SK-N-SH (cell line): ENCODE results near the gene ACSS1. TPM values are rescaled to one million over a fixed set of nuclear protein-coding genes. Genes with fewer than 3 reads are reported as not detected.

Source experiments
- CTCF ChIA-PET: fragments of 300-600, 350-600 bp; formaldehyde crosslinking; extraction: SDS; loops from one replicate; lab custom pipeline; 2021; lab: Yijun Ruan, JAX
- POLR2A ChIA-PET: fragments of 350-600 bp; sonication (Branson Sonifier 250); formaldehyde crosslinking; extraction: SDS; loops from one replicate; lab custom pipeline; 2020; ENCODE audit warnings: antibody characterized with exemption, inconsistent platforms; lab: Yijun Ruan, JAX
- DNase-seq: peaks from one replicate; pipeline ENCODE4 v3.0.0; 2012
- H2AFZ ChIP-seq: fragments of 200-600 bp; sonication (generic); 2 replicates; pipeline ENCODE4 v1.8.1; 2016; ENCODE audit warnings: antibody characterized with exemption, mild to moderate bottlenecking, low read depth
- H3F3A ChIP-seq: fragments of 200-600 bp; sonication (generic); replicated peaks from 2 replicates; pipeline ENCODE3; 2016; ENCODE audit warnings: antibody characterized with exemption, mild to moderate bottlenecking; ENCODE audit not compliant: insufficient read depth
- H3K27ac ChIP-seq, 2 experiments: fragments of 200-500 bp in 1 of 2; fragments of 200-600 bp in 1 of 2; sonication (Bioruptor generic) in 1 of 2; sonication (generic), shearing (Covaris generic) in 1 of 2; 2 replicates each; pipeline versions ENCODE4 v1.5.1 to v1.6.1; 2014 to 2016; ENCODE audit warnings: low read depth in 2 of 2, inconsistent platforms in 1 of 2, low read length in 1 of 2, mild to moderate bottlenecking in 1 of 2, mixed read lengths in 1 of 2
- H3K27me3 ChIP-seq: fragments of 200-600 bp; sonication (generic), shearing (Covaris generic); 2 replicates; pipeline ENCODE4 v1.6.1; 2016; ENCODE audit warnings: mixed run types; ENCODE audit not compliant: insufficient read depth
- H3K36me3 ChIP-seq, 2 experiments: fragments of 200-500 bp in 1 of 2; fragments of 200-600 bp in 1 of 2; sonication (Bioruptor generic) in 1 of 2; sonication (generic) in 1 of 2; replicated peaks in 1 of 2; 2 replicates each; pipeline versions ENCODE3 to v1.5.1; 2014 to 2016; ENCODE audit warnings: low read length in 1 of 2, mild to moderate bottlenecking in 1 of 2; ENCODE audit not compliant: insufficient read depth in 2 of 2, control insufficient read depth in 1 of 2
- H3K4me1 ChIP-seq, 2 experiments: fragments of 200-500 bp in 1 of 2; fragments of 200-600 bp in 1 of 2; sonication (Bioruptor generic) in 1 of 2; sonication (generic), shearing (Covaris generic) in 1 of 2; 2 replicates each; pipeline versions ENCODE4 v1.5.1 to v1.6.1; 2014 to 2016; ENCODE audit warnings: low read depth in 1 of 2, low read length in 1 of 2, mixed run types in 1 of 2; ENCODE audit not compliant: insufficient read depth in 2 of 2, control insufficient read depth in 1 of 2
- H3K4me2 ChIP-seq: fragments of 200-600 bp; sonication (generic), shearing (Covaris generic); 2 replicates; pipeline ENCODE4 v1.6.1; 2017; ENCODE audit warnings: mixed run types
- H3K4me3 ChIP-seq, 2 experiments: fragments of 200-500 bp in 1 of 2; fragments of 200-600 bp in 1 of 2; sonication (Bioruptor generic) in 1 of 2; sonication (generic), shearing (Covaris generic) in 1 of 2; 2 replicates each; pipeline versions ENCODE4 v1.5.1 to v1.8.1; 2014 to 2016; ENCODE audit warnings: low read depth in 2 of 2, inconsistent platforms in 1 of 2, low read length in 1 of 2, mild to moderate bottlenecking in 1 of 2, mixed read lengths in 1 of 2, moderate library complexity in 1 of 2
- H3K79me2 ChIP-seq: fragments of 200-600 bp; sonication (generic); 2 replicates; pipeline ENCODE4 v1.8.1; 2017; ENCODE audit warnings: mild to moderate bottlenecking; ENCODE audit not compliant: insufficient read depth
- H3K9ac ChIP-seq: fragments of 200-600 bp; sonication (generic); 2 replicates; pipeline ENCODE4 v1.6.1; 2017; ENCODE audit warnings: mixed run types
- H3K9me2 ChIP-seq: fragments of 200-600 bp; sonication (generic); 2 replicates; pipeline ENCODE4 v1.6.1; 2017; ENCODE audit warnings: mixed run types
- H3K9me3 ChIP-seq: fragments of 200-600 bp; sonication (generic); 2 replicates; pipeline ENCODE4 v1.6.1; 2017; ENCODE audit warnings: mixed run types, mild to moderate bottlenecking, moderate library complexity
- H4K20me1 ChIP-seq: fragments of 200-600 bp; sonication (generic); 2 replicates; pipeline ENCODE4 v1.6.1; 2017; ENCODE audit warnings: mild to moderate bottlenecking, mixed run types; ENCODE audit not compliant: insufficient read depth
- CHD2 ChIP-seq: fragments of 150-350 bp; IDR thresholded peaks from 2 replicates; pipeline ENCODE4 v1.6.1; 2018; ENCODE audit warnings: low read length; ENCODE audit not compliant: partially characterized antibody
- FOSL2 ChIP-seq: IDR thresholded peaks from 2 replicates; pipeline ENCODE4 v1.4.0; 2012; ENCODE audit warnings: low read depth, mild to moderate bottlenecking, moderate library complexity, borderline replicate concordance
- IRF3 ChIP-seq: fragments of 150-350 bp; IDR thresholded peaks from 2 replicates; pipeline ENCODE4 v1.6.1; 2016; ENCODE audit warnings: mild to moderate bottlenecking, low read depth, low read length
- NRF1 ChIP-seq: IDR thresholded peaks from 2 replicates; pipeline ENCODE4 v1.6.1; 2012; ENCODE audit warnings: low read depth, mild to moderate bottlenecking, low read length
- PBX3 ChIP-seq: IDR thresholded peaks from 2 replicates; pipeline ENCODE4; 2012
- RCOR1 ChIP-seq: fragments of 150-350 bp; IDR thresholded peaks from 2 replicates; pipeline ENCODE4 v1.6.1; 2017; ENCODE audit warnings: antibody characterized with exemption, low read length
- RXRA ChIP-seq: IDR thresholded peaks from 2 replicates; pipeline ENCODE4 v1.4.0; 2012; ENCODE audit warnings: low read depth, mild to moderate bottlenecking, borderline replicate concordance
- SIN3A ChIP-seq: IDR thresholded peaks from 2 replicates; pipeline ENCODE4 v1.6.1; 2012; ENCODE audit warnings: low read depth, mild to moderate bottlenecking, low read length, moderate library complexity, borderline replicate concordance
- TCF12 ChIP-seq: IDR thresholded peaks from 2 replicates; pipeline ENCODE4 v1.4.0; 2012
- USF2 ChIP-seq: fragments of 150-350 bp; IDR thresholded peaks from 2 replicates; pipeline ENCODE4 v1.6.1; 2017; ENCODE audit warnings: antibody characterized with exemption, low read length, low read depth, borderline replicate concordance
- WGBS: methylation state at CpG from one replicate; pipeline ENCODE4 v1.1.6; 2017; ENCODE audit warnings: low lambda C conversion rate; 5-methylcytosine and 5-hydroxymethylcytosine counted together
- polyA plus RNA-seq, 3 experiments: library from polyadenylated mRNA; depleted of rRNA; stranded (reverse); fragments of >200 nt; gene quantifications; 2 replicates each; pipeline ENCODE4 v1.2.3, GENCODE V29; 2012
- TF ChIP-seq, protein P1 (sequence below): IDR thresholded peaks from 2 replicates; pipeline ENCODE4 v1.4.0; 2012; ENCODE audit warnings: low read depth, borderline replicate concordance
- TF ChIP-seq, protein P2 (sequence below): fragments of 200-600 bp; sonication (generic); IDR thresholded peaks from 2 replicates; pipeline ENCODE4 v1.6.1; 2017; ENCODE audit warnings: antibody characterized with exemption, mild to moderate bottlenecking, moderate library complexity
- TF ChIP-seq, protein P3 (sequence below): IDR thresholded peaks from 2 replicates; pipeline ENCODE4 v1.4.0; 2012; ENCODE audit warnings: low read depth

The ACSS1 gene
- polyA plus RNA-seq, 1 of the 3 experiments (the other 2 are of a cell fraction), result 2.0 TPM

DNA sequence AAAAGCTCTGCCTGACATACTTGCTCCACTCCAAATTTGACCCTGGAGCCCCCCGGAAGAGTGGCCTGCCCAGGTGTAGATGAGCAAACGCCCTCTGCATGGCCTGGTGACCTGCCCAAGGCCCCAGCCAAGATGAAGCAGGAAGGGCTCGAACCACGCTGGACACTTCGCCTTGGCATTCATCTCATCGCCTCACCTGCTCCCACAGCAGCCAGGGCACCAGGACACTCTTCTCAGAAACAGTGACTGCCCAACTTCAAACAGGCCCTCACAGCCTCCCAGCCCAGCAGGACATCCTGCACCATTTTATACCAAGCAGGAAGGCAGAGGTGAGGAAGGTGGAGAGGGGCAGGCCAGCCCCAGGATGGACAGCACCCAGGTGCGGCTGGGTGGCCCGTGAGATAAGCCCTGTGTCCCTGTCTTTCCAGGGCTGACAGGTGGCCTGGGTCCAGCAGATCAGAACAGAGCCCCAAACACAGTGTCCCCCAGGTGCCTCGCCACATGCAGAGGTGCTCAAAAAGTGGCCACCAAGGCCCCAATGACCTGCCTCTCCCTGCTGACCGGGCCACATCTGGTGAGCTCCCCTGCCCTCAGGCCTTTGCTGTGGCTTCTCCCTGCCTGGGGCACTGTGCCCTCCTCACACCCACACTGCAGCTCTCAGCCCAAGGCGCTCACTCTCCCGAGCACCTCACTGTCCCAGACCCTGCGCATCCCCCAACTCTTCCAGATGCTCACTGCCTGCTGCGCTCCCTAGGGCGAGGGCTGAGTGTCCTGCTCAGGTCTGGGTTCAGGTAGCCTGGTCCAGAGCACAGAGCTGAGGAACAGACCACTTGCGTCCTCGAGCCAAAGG lies 7.2 kb downstream of the ACSS1 start:
- Histone ChIP-seq H3K36me3 (no peaks in the 10 kb centered on the region), H3K4me2 (no peak overlapping the region), H3K4me1 (no peaks in the 10 kb centered on the region), H3K27ac (no peak overlapping the region), H3K27me3 (0 out of 2 replicates have a peak, but pooled peaks cover 6% of the 10 kb centered on the region), H3K9ac (no peak overlapping the region), H3K9me2 (no peaks in the 10 kb centered on the region), H2AFZ (no peak overlapping the region), H3K9me3 (no peaks in the 10 kb centered on the region), H4K20me1 (no peaks in the 10 kb centered on the region), H3K79me2 (no peaks in the 10 kb centered on the region), H3F3A (no peaks in the 10 kb centered on the region), H3K4me3 (no peak overlapping the region)
- TF ChIP-seq IRF3 (no peak), RCOR1 (no peak), NRF1 (no peak), USF2 (no peak), PBX3 (no peak)
- no peak for DNase-seq
- ChIA-PET CTCF (no interaction called here), POLR2A (no interaction called here)
- 77% methylated on average over 12 of the region's 17 CpGs for WGBS

DNA sequence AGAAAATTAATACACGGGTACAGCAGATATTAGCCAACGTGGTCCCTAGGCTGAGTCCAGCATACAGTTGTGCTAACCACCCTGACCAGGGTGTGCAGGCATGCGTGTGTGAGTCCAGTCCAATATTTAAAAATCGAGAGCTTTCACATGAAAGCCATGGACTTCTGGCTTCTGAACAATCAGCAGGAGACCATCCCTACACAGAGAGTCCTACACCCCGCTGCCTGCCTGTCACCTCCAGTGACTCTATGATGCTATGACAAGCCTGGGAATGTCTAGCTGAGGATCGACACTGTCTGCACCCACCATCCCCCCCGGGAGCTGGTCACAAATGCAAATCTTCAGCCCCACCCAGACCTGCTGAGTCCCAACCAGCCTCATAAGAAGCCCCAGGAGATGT lies 7.9 kb downstream of the ACSS1 start:
- WGBS, result 59% methylated on average over 7 of the region's 7 CpGs
- TF ChIP-seq, protein P1, sequence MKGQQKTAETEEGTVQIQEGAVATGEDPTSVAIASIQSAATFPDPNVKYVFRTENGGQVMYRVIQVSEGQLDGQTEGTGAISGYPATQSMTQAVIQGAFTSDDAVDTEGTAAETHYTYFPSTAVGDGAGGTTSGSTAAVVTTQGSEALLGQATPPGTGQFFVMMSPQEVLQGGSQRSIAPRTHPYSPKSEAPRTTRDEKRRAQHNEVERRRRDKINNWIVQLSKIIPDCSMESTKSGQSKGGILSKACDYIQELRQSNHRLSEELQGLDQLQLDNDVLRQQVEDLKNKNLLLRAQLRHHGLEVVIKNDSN, result no peak
- TF ChIP-seq, protein P2, sequence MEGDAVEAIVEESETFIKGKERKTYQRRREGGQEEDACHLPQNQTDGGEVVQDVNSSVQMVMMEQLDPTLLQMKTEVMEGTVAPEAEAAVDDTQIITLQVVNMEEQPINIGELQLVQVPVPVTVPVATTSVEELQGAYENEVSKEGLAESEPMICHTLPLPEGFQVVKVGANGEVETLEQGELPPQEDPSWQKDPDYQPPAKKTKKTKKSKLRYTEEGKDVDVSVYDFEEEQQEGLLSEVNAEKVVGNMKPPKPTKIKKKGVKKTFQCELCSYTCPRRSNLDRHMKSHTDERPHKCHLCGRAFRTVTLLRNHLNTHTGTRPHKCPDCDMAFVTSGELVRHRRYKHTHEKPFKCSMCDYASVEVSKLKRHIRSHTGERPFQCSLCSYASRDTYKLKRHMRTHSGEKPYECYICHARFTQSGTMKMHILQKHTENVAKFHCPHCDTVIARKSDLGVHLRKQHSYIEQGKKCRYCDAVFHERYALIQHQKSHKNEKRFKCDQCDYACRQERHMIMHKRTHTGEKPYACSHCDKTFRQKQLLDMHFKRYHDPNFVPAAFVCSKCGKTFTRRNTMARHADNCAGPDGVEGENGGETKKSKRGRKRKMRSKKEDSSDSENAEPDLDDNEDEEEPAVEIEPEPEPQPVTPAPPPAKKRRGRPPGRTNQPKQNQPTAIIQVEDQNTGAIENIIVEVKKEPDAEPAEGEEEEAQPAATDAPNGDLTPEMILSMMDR, result no peak
- TF ChIP-seq, protein P3, sequence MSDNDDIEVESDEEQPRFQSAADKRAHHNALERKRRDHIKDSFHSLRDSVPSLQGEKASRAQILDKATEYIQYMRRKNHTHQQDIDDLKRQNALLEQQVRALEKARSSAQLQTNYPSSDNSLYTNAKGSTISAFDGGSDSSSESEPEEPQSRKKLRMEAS, result no peak
- TF ChIP-seq RCOR1 (no peak), TCF12 (no peak), CHD2 (no peak), RXRA (no peak), SIN3A (no peak), FOSL2 (no peak)
- no peak overlapping the region for H2AFZ ChIP-seq
- POLR2A ChIA-PET, result no interaction called here
- H3K36me3 ChIP-seq, result no peaks in the 10 kb centered on the region
- H3K9ac ChIP-seq, result no peak overlapping the region
- H3K4me1 ChIP-seq, result no peaks in the 10 kb centered on the region
- no peak overlapping the region for H3K4me2 ChIP-seq
- H3K4me3 ChIP-seq, result no peak overlapping the region
- CTCF ChIA-PET, result no interaction called here
- no peaks in the 10 kb centered on the region for H4K20me1 ChIP-seq
- H3K27me3 ChIP-seq, result 0 out of 2 replicates have a peak, but pooled peaks cover 6% of the 10 kb centered on the region
- H3K9me3 ChIP-seq, result no peaks in the 10 kb centered on the region
- H3F3A ChIP-seq, result no peaks in the 10 kb centered on the region
- no peaks in the 10 kb centered on the region for H3K79me2 ChIP-seq
- no peaks in the 10 kb centered on the region for H3K9me2 ChIP-seq
- no peak for DNase-seq
- no peak overlapping the region for H3K27ac ChIP-seq
